A549 (cell line): ENCODE measurements around the gene MMP24. TPM values are rescaled to one million over a fixed set of nuclear protein-coding genes. Genes with fewer than 3 reads are reported as not detected.
"Not testable (repeated sequence)": the region's sequence is repeated elsewhere in the genome, so short reads cannot be mapped to it uniquely, and the experiment has no call there.

ENCODE experiments used
- ATAC-seq, 2 experiments: fragments of 200-7000 bp in 1 of 2; fragments of >200 bp in 1 of 2; cut with Nextera tagmentation in 1 of 2; cut with Tn5 transposase in 1 of 2; 3 replicates each; pipeline versions ENCODE4 v1.8.0 to v1.9.1; 2018 to 2020; ENCODE audit warnings: mild to moderate bottlenecking in 1 of 2, moderate library complexity in 1 of 2
- CTCF ChIA-PET: fragments of 300-600 bp; sonication (Branson Sonifier 250); formaldehyde crosslinking; extraction: SDS; loops from one replicate; lab custom pipeline; 2021; ENCODE audit warnings: antibody characterized with exemption, inconsistent platforms; lab: Yijun Ruan, JAX
- POLR2A ChIA-PET: fragments of 350-600 bp; formaldehyde crosslinking; extraction: SDS; loops from one replicate; lab custom pipeline; 2021; ENCODE audit warnings: antibody characterized with exemption, inconsistent platforms; lab: Yijun Ruan, JAX
- DNase-seq, 2 experiments: peaks; one replicate each; pipeline versions ENCODE4 v3.0.0 to v3.0.0-alpha.2; 2011 to 2016; ENCODE audit warnings: low read depth in 1 of 2, low spot score in 1 of 2
- FAIRE-seq: peaks from 2 replicates; lab custom pipeline; 2011; peaks lifted over from hg19 to GRCh38; lab: Jason Lieb, UNC
- H3K27ac ChIP-seq, 2 experiments: fragments of >200 bp; sonication (Bioruptor Twin); formaldehyde crosslinking; 3 replicates each; pipeline ENCODE4 v1.5.1; 2016 to 2017
- H3K4me1 ChIP-seq: fragments of >200 bp; sonication (Bioruptor Twin); formaldehyde crosslinking; 3 replicates; pipeline ENCODE4 v1.6.1; 2016
- H3K4me2 ChIP-seq: fragments of >200 bp; sonication (Bioruptor Twin); formaldehyde crosslinking; 3 replicates; pipeline ENCODE4 v1.6.1; 2016
- H3K4me3 ChIP-seq: fragments of >200 bp; sonication (Bioruptor Twin); formaldehyde crosslinking; 3 replicates; pipeline ENCODE4 v1.5.1; 2016
- H3K9me3 ChIP-seq: fragments of >200 bp; sonication (Bioruptor Twin); formaldehyde crosslinking; 3 replicates; pipeline ENCODE4 v1.6.1; 2016
- CBX2 ChIP-seq: fragments of 200-600 bp; sonication (generic); IDR thresholded peaks from 2 replicates; pipeline ENCODE4 v1.6.1; 2016; ENCODE audit warnings: low read depth, mild to moderate bottlenecking, borderline replicate concordance
- CBX8 ChIP-seq: fragments of 200-600 bp; sonication (generic); IDR thresholded peaks from 2 replicates; pipeline ENCODE4 v1.6.1; 2016
- EP300 ChIP-seq, 2 experiments: fragments of >200 bp; sonication (Bioruptor Twin); formaldehyde crosslinking; IDR thresholded peaks; 2 replicates in 1 of 2; 3 replicates in 1 of 2; pipeline ENCODE4 v1.6.1; 2016 to 2017
- ESRRA ChIP-seq: fragments of 150-350 bp; IDR thresholded peaks from 2 replicates; pipeline ENCODE4 v1.6.1; 2014; ENCODE audit warnings: mild to moderate bottlenecking, low read length, borderline replicate concordance
- FOSB ChIP-seq: fragments of 250-450 bp; sonication (Bioruptor Pico); IDR thresholded peaks from 2 replicates; pipeline ENCODE4 v1.5.0; 2020; ENCODE audit warnings: mild to moderate bottlenecking, moderate library complexity
- FOXS1 ChIP-seq: fragments of 250-450 bp; sonication (Bioruptor Pico); IDR thresholded peaks from 2 replicates; pipeline ENCODE4 v1.5.0; 2020; ENCODE audit warnings: mild to moderate bottlenecking, moderate library complexity
- HEYL ChIP-seq: fragments of 250-450 bp; sonication (Bioruptor Pico); IDR thresholded peaks from 2 replicates; pipeline ENCODE4 v1.8.0; 2021; ENCODE audit warnings: mild to moderate bottlenecking, moderate library complexity
- HOXB5 ChIP-seq: fragments of 250-450 bp; sonication (Bioruptor Pico); IDR thresholded peaks from 2 replicates; pipeline ENCODE4 v1.5.0; 2020; ENCODE audit warnings: mild to moderate bottlenecking, moderate library complexity
- KDM1A ChIP-seq: fragments of 200-600 bp; sonication (generic); IDR thresholded peaks from 2 replicates; pipeline ENCODE4 v1.6.1; 2016; ENCODE audit warnings: low read depth, mild to moderate bottlenecking
- MAFK ChIP-seq: fragments of 450-650 bp; IDR thresholded peaks from 2 replicates; pipeline ENCODE4 v1.6.1; 2014; ENCODE audit not compliant: partially characterized antibody
- NPAS2 ChIP-seq: fragments of 250-450 bp; sonication (Bioruptor Pico); IDR thresholded peaks from 2 replicates; pipeline ENCODE4 v1.8.0; 2022; ENCODE audit warnings: mild to moderate bottlenecking, moderate library complexity, borderline replicate concordance
- POLR2A ChIP-seq: IDR thresholded peaks from 2 replicates; pipeline ENCODE4 v1.6.1; 2012; ENCODE audit warnings: mild to moderate bottlenecking, low read length
- POLR2AphosphoS2 ChIP-seq: conservative IDR thresholded peaks from 2 replicates; pipeline ENCODE4 v1.6.1; 2012; ENCODE audit warnings: low read length, improper control_type of control experiment, inconsistent platforms
- RAD21 ChIP-seq, 2 experiments: fragments of >200 bp in 1 of 2; sonication (Bioruptor Twin) in 1 of 2; formaldehyde crosslinking in 1 of 2; IDR thresholded peaks in 1 of 2; conservative IDR thresholded peaks in 1 of 2; 2 replicates in 1 of 2; 3 replicates in 1 of 2; pipeline ENCODE4 v1.6.1; 2012 to 2018; ENCODE audit warnings: inconsistent platforms in 1 of 2
- RNF2 ChIP-seq: fragments of 200-600 bp; sonication (generic); IDR thresholded peaks from 2 replicates; pipeline ENCODE4 v1.6.1; 2016; ENCODE audit warnings: low read depth, mild to moderate bottlenecking, antibody characterized with exemption, moderate library complexity, borderline replicate concordance
- SREBF2 ChIP-seq: fragments of 450-650 bp; IDR thresholded peaks from 2 replicates; pipeline ENCODE4 v1.6.1; 2014; ENCODE audit warnings: mild to moderate bottlenecking, moderate library complexity
- TFCP2L1 ChIP-seq: fragments of 250-450 bp; sonication (Bioruptor Pico); IDR thresholded peaks from 2 replicates; pipeline ENCODE4 v1.5.0; 2021; ENCODE audit warnings: mild to moderate bottlenecking
- WGBS: methylation state at CpG from one replicate; pipeline ENCODE4 v1.1.6; 2017; ENCODE audit errors: missing lambda C conversion rate; 5-methylcytosine and 5-hydroxymethylcytosine counted together
- polyA plus RNA-seq, 4 experiments: library from polyadenylated mRNA; depleted of rRNA in 3 of 4; stranded (reverse); fragments of >200 nt; fragmentation: RNase III in 1 of 4; extraction: RNeasy Plus Mini Kit Qiagen cat#74134 plus additional on column Dnase treatment in 1 of 4; gene quantifications; 2 replicates in 3 of 4; 3 replicates in 1 of 4; pipeline ENCODE4 v1.2.3, GENCODE V29; 2011 to 2017
- TF ChIP-seq, protein P1 (sequence below): fragments of 200-600 bp; sonication (generic); IDR thresholded peaks from 2 replicates; pipeline ENCODE4 v1.6.1; 2016; ENCODE audit warnings: antibody characterized with exemption, mild to moderate bottlenecking, moderate library complexity
- TF ChIP-seq, protein P2 (sequence below): IDR thresholded peaks from 2 replicates; pipeline ENCODE4 v1.6.1; 2012; ENCODE audit warnings: low read depth, borderline replicate concordance
- TF ChIP-seq, protein P3 (sequence below): fragments of 450-650 bp; IDR thresholded peaks from 2 replicates; pipeline ENCODE4 v1.6.1; 2014; ENCODE audit warnings: antibody characterized with exemption

Gene MMP24
- polyA plus RNA-seq, 2 of the 4 experiments (the other 2 are of a cell fraction): 21.3 to 33.3 TPM

DNA sequence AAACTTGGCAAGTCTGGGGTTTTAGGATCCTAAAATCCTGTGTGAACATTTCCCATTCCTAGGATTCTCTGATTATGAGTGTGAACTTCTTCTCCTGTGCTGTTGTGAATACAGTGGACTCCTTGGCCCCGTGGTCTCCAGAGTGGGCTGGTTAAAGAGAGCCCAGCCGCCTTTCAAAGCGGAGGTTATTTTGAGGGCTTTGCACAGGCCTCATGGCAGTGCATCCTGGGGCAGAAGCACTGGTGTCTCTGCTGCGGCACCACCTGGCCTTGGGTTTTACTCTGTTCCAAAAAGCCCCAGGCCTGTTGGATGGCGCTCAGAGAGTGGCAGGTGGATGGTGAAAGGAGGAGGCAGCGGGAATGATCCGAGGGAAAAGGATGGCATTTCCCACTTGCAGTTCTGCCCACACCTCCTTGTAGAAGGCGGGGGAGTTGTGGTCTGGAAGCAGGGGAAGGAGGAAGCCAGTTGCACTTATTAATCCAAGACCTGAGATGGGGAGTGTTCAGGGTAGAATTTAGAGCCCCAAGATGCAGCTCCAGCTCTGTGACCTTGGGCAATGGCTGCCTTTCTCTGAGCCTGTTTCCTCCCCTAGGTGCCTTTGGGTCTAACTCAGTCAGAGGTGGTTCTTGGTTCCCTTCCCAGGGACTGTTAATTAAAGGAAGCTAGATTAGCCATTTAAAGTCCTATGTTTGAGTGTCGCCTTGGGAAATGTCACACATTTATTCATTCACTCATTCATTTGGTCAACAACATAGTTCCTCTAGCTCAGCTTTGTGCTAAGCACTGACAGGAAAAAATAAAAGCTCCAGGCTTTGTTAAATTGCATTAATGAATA, 22.4 kb downstream of the MMP24 start:
- FAIRE-seq (no peak), DNase-seq (no peak), ATAC-seq (peak in 1 of 2 experiments; percentile 23; a peak in 2 of 6 replicates)
- ChIA-PET POLR2A (interaction anchor here (1.3 kb wide), 1 partner anchor 14 kb away, joined by 5 read pairs; no protein-coding TSS in a partner anchor), CTCF (interaction anchor here (0.7 to 1.7 kb wide), 9 partner anchors 9 to 104 kb away, joined by 3 to 8 read pairs (median 3); no protein-coding TSS in a partner anchor)
- Histone ChIP-seq H3K4me2 (no peak overlapping the region), H3K27ac (peak overlapping the region; percentile 29 to 74; a peak in 3 of 6 replicates), H3K4me3 (no peak overlapping the region), H3K4me1 (peaks cover 37% of the 10 kb centered on the region), H3K9me3 (no peaks in the 10 kb centered on the region)
- TF ChIP-seq RAD21 (conservative IDR thresholded peaks at IDR 0.05 in 1 of 2, IDR thresholded peaks at IDR 0.05 in 1 of 2): no peak
- TF ChIP-seq KDM1A: no peak
- no peak for TF ChIP-seq EP300 (IDR thresholded peaks at IDR 0.05)
- no peak for TF ChIP-seq POLR2AphosphoS2
- no peak for TF ChIP-seq CBX2
- no peak for TF ChIP-seq RNF2
- 81% methylated on average over 9 of the region's 9 CpGs for WGBS

DNA sequence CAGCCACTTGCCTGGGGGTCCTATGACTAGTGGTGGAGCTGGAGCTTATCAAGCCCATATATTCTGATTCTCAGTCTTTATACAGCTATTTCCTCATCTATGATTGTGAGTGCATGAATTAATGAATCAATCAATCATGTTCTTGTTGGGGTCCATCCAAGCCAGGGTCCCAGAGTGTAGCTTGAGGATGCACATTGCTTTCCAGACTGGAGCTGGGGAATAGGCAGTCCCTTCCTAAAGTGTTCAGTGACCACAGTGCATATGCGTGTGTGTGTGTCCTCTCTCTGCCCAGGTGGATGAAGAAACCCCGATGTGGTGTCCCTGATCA, 25.1 kb downstream of the MMP24 start:
- CTCF ChIA-PET: interaction anchor here (0.7 to 2.3 kb wide), 5 partner anchors 10 to 106 kb away, joined by 3 to 5 read pairs (median 3); no protein-coding TSS in a partner anchor
- TF ChIP-seq MAFK: no peak
- TF ChIP-seq ESRRA: no peak
- TF ChIP-seq FOXS1: no peak
- no peak for TF ChIP-seq FOSB (CRISPR knock-in tag)
- TF ChIP-seq, protein P1, sequence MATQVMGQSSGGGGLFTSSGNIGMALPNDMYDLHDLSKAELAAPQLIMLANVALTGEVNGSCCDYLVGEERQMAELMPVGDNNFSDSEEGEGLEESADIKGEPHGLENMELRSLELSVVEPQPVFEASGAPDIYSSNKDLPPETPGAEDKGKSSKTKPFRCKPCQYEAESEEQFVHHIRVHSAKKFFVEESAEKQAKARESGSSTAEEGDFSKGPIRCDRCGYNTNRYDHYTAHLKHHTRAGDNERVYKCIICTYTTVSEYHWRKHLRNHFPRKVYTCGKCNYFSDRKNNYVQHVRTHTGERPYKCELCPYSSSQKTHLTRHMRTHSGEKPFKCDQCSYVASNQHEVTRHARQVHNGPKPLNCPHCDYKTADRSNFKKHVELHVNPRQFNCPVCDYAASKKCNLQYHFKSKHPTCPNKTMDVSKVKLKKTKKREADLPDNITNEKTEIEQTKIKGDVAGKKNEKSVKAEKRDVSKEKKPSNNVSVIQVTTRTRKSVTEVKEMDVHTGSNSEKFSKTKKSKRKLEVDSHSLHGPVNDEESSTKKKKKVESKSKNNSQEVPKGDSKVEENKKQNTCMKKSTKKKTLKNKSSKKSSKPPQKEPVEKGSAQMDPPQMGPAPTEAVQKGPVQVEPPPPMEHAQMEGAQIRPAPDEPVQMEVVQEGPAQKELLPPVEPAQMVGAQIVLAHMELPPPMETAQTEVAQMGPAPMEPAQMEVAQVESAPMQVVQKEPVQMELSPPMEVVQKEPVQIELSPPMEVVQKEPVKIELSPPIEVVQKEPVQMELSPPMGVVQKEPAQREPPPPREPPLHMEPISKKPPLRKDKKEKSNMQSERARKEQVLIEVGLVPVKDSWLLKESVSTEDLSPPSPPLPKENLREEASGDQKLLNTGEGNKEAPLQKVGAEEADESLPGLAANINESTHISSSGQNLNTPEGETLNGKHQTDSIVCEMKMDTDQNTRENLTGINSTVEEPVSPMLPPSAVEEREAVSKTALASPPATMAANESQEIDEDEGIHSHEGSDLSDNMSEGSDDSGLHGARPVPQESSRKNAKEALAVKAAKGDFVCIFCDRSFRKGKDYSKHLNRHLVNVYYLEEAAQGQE: no peak
- no peak for TF ChIP-seq POLR2A
- no peak for TF ChIP-seq KDM1A
- Histone ChIP-seq H3K4me2 (no peak overlapping the region), H3K4me3 (no peak overlapping the region), H3K4me1 (peaks cover 39% of the 10 kb centered on the region), H3K27ac (peak overlapping the region; percentile 36 to 77; a peak in 4 of 6 replicates), H3K9me3 (no peaks in the 10 kb centered on the region)
- no peak for FAIRE-seq
- POLR2A ChIA-PET: no interaction called here
- no peak for DNase-seq
- ATAC-seq: no peak
- WGBS: 77% methylated on average over 2 of the region's 2 CpGs

DNA sequence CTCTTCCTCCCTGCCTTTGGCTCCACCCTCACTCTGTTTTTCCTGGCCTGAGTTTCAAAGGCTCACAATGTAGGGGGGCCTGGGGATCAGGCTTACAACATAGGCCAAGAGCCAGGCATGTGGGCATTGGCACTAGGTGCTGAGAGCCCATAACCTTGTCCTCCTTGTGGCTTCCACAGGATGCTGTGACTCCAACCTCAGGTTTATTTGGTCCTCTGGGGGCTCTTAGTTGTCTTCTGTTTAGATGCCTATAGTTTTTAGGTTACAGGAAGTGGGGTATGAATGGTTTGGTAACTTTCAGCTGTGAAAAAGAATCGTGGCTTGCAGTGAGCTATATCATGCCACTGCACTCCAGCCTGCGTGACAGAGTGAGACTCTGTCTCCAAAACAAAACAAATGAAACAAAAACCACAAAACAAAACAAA, 25.6 kb downstream of the MMP24 start:
- no peak for TF ChIP-seq TFCP2L1 (CRISPR knock-in tag)
- no peak for TF ChIP-seq CBX8
- TF ChIP-seq HEYL (CRISPR knock-in tag): no peak
- TF ChIP-seq FOXS1: no peak
- TF ChIP-seq, protein P1: no peak
- TF ChIP-seq, protein P2, sequence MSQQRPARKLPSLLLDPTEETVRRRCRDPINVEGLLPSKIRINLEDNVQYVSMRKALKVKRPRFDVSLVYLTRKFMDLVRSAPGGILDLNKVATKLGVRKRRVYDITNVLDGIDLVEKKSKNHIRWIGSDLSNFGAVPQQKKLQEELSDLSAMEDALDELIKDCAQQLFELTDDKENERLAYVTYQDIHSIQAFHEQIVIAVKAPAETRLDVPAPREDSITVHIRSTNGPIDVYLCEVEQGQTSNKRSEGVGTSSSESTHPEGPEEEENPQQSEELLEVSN: no peak
- no peak for TF ChIP-seq SREBF2
- no peak for TF ChIP-seq NPAS2 (CRISPR knock-in tag)
- TF ChIP-seq, protein P3, sequence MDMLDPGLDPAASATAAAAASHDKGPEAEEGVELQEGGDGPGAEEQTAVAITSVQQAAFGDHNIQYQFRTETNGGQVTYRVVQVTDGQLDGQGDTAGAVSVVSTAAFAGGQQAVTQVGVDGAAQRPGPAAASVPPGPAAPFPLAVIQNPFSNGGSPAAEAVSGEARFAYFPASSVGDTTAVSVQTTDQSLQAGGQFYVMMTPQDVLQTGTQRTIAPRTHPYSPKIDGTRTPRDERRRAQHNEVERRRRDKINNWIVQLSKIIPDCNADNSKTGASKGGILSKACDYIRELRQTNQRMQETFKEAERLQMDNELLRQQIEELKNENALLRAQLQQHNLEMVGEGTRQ: no peak
- no peak for TF ChIP-seq HOXB5 (CRISPR knock-in tag)
- no peak for TF ChIP-seq FOSB (CRISPR knock-in tag)
- Histone ChIP-seq H3K4me1 (peaks cover 44% of the 10 kb centered on the region), H3K4me2 (no peak overlapping the region), H3K4me3 (no peak overlapping the region), H3K27ac (peak overlapping the region; percentile 36 to 77; a peak in 4 of 6 replicates), H3K9me3 (no peaks in the 10 kb centered on the region)
- POLR2A ChIA-PET: no interaction called here
- no peak for ATAC-seq
- 58% methylated on average over 2 of the region's 2 CpGs for WGBS
- CTCF ChIA-PET: interaction anchor here (2.3 kb wide), 1 partner anchor 12 kb away, joined by 5 read pairs; no protein-coding TSS in a partner anchor
- FAIRE-seq: no peak
- DNase-seq: no peak

DNA sequence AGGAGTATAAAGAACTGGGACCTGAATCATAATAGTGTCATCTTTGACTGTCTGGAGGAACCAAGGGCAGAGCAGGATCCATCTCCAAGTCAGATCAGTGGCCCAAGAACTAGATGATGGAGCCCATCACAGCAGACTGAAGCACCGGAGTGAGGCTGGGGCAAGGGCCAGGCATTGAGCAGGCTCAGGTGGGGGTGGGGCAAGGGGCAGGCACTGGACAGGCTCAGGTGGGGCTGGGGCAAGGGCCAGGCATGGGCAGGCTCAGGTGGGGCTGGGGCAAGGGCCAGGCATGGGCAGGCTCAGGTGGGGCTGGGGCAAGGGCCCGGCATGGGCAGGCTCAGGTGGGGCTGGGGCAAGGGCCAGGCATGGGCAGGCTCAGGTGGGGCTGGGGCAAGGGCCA, 26.1 kb downstream of the MMP24 start:
- peak overlapping the region; percentile 36 to 77; a peak in 4 of 6 replicates for H3K27ac ChIP-seq
- H3K4me3 ChIP-seq, H3K4me2 ChIP-seq, FAIRE-seq, POLR2A ChIA-PET, DNase-seq, ATAC-seq, H3K9me3 ChIP-seq: not testable (repeated sequence)
- H3K4me1 ChIP-seq: peaks cover 49% of the 10 kb centered on the region
- no CpG with 5 or more reads among the region's 2 CpGs for WGBS
- CTCF ChIA-PET: interaction anchor here (2.3 kb wide), 1 partner anchor 12 kb away, joined by 5 read pairs; no protein-coding TSS in a partner anchor
